Liver (tissue), 3 donors: ENCODE measurements around the gene ERI2.
"Not testable (repeated sequence)": the region's sequence is repeated elsewhere in the genome, so short reads cannot be mapped to it uniquely, and the experiment has no call there.

ENCODE experiments used
- EGR1 ChIP-seq, 2 donors: IDR thresholded peaks; 2 replicates each; pipeline ENCODE4 v1.6.1; 2016 to 2018; ENCODE audit warnings: antibody characterized with exemption in 2 of 2, low read depth in 2 of 2
- GABPA ChIP-seq, 2 donors: IDR thresholded peaks in 1 of 2; conservative IDR thresholded peaks in 1 of 2; 2 replicates each; pipeline ENCODE4 v1.6.1; 2016; ENCODE audit warnings: antibody characterized with exemption in 2 of 2, mild to moderate bottlenecking in 1 of 2, moderate library complexity in 1 of 2
- HNF4A ChIP-seq, 2 donors: conservative IDR thresholded peaks; 2 replicates each; pipeline ENCODE4 v1.6.1; 2016; ENCODE audit warnings: antibody characterized with exemption in 2 of 2, mild to moderate bottlenecking in 2 of 2
- RAD21 ChIP-seq, 2 donors: IDR thresholded peaks; 2 replicates each; pipeline ENCODE4 v1.6.1; 2016; ENCODE audit warnings: antibody characterized with exemption in 2 of 2, mild to moderate bottlenecking in 2 of 2
- SP1 ChIP-seq: IDR thresholded peaks from 2 replicates; pipeline ENCODE4 v1.6.1; 2018; ENCODE audit warnings: antibody characterized with exemption, mild to moderate bottlenecking
- TAF1 ChIP-seq: conservative IDR thresholded peaks from 2 replicates; pipeline ENCODE4 v1.6.1; 2016; ENCODE audit warnings: antibody characterized with exemption, mild to moderate bottlenecking
- YY1 ChIP-seq: IDR thresholded peaks from 2 replicates; pipeline ENCODE4 v1.6.1; 2016; ENCODE audit warnings: antibody characterized with exemption, mild to moderate bottlenecking
- TF ChIP-seq, protein P1 (sequence below): fragments of 150-350 bp; IDR thresholded peaks from 2 replicates; pipeline ENCODE4 v1.5.1; 2017; ENCODE audit warnings: improper control_type of control experiment, low read depth, low read length; ENCODE audit not compliant: missing input control
- TF ChIP-seq, protein P2 (sequence below): IDR thresholded peaks from 2 replicates; pipeline ENCODE4 v1.6.1; 2016; ENCODE audit warnings: antibody characterized with exemption, mild to moderate bottlenecking
- TF ChIP-seq, protein P3 (sequence below): IDR thresholded peaks from 2 replicates; pipeline ENCODE4 v1.6.1; 2016; ENCODE audit warnings: antibody characterized with exemption
- TF ChIP-seq, protein P4 (sequence below): IDR thresholded peaks from 2 replicates; pipeline ENCODE4 v1.6.1; 2016; ENCODE audit warnings: antibody characterized with exemption
- TF ChIP-seq, protein P5 (sequence below): IDR thresholded peaks from 2 replicates; pipeline ENCODE4 v1.6.1; 2016; ENCODE audit warnings: antibody characterized with exemption
- donor health status: healthy.
- donor health status: healthy.

DNA sequence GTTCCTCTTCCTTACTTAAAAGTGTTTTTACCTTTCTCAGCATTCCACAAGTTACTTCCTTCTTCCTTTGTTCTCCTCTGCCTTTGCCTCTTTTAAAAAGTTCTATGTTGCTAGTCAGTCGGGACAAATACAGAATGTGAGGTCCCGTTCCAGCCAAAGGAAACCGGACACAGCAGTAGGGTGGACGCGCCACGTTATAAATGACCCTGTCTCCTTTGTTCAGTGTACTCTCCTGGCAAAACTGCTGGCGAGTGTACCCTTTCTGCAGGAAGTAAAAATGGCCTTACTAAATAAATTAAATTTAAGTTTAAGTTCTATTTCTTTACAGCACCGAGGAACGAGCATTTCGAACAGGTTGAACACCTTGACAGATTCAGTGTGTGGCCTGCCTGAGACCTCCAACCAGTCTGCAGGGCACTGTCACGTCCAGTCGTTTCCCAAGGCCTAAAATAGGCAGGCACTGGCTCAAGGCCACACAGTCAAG lies 546 bp downstream of the ERI2 start:
- TF ChIP-seq, protein P1, sequence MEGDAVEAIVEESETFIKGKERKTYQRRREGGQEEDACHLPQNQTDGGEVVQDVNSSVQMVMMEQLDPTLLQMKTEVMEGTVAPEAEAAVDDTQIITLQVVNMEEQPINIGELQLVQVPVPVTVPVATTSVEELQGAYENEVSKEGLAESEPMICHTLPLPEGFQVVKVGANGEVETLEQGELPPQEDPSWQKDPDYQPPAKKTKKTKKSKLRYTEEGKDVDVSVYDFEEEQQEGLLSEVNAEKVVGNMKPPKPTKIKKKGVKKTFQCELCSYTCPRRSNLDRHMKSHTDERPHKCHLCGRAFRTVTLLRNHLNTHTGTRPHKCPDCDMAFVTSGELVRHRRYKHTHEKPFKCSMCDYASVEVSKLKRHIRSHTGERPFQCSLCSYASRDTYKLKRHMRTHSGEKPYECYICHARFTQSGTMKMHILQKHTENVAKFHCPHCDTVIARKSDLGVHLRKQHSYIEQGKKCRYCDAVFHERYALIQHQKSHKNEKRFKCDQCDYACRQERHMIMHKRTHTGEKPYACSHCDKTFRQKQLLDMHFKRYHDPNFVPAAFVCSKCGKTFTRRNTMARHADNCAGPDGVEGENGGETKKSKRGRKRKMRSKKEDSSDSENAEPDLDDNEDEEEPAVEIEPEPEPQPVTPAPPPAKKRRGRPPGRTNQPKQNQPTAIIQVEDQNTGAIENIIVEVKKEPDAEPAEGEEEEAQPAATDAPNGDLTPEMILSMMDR: not testable (repeated sequence)
- TF ChIP-seq YY1; TAF1; RAD21 (IDR thresholded peaks at IDR 0.05); GABPA (IDR thresholded peaks at IDR 0.05 in 1 of 2, conservative IDR thresholded peaks at IDR 0.05 in 1 of 2); EGR1 (IDR thresholded peaks at IDR 0.05; ENCODE audit: low read depth in 2 of 2); SP1; HNF4A (conservative IDR thresholded peaks at IDR 0.05): not testable (repeated sequence)
- TF ChIP-seq, protein P2, sequence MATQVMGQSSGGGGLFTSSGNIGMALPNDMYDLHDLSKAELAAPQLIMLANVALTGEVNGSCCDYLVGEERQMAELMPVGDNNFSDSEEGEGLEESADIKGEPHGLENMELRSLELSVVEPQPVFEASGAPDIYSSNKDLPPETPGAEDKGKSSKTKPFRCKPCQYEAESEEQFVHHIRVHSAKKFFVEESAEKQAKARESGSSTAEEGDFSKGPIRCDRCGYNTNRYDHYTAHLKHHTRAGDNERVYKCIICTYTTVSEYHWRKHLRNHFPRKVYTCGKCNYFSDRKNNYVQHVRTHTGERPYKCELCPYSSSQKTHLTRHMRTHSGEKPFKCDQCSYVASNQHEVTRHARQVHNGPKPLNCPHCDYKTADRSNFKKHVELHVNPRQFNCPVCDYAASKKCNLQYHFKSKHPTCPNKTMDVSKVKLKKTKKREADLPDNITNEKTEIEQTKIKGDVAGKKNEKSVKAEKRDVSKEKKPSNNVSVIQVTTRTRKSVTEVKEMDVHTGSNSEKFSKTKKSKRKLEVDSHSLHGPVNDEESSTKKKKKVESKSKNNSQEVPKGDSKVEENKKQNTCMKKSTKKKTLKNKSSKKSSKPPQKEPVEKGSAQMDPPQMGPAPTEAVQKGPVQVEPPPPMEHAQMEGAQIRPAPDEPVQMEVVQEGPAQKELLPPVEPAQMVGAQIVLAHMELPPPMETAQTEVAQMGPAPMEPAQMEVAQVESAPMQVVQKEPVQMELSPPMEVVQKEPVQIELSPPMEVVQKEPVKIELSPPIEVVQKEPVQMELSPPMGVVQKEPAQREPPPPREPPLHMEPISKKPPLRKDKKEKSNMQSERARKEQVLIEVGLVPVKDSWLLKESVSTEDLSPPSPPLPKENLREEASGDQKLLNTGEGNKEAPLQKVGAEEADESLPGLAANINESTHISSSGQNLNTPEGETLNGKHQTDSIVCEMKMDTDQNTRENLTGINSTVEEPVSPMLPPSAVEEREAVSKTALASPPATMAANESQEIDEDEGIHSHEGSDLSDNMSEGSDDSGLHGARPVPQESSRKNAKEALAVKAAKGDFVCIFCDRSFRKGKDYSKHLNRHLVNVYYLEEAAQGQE: not testable (repeated sequence)
- TF ChIP-seq, protein P3, sequence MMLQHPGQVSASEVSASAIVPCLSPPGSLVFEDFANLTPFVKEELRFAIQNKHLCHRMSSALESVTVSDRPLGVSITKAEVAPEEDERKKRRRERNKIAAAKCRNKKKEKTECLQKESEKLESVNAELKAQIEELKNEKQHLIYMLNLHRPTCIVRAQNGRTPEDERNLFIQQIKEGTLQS: not testable (repeated sequence)
- TF ChIP-seq, protein P4, sequence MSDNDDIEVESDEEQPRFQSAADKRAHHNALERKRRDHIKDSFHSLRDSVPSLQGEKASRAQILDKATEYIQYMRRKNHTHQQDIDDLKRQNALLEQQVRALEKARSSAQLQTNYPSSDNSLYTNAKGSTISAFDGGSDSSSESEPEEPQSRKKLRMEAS: not testable (repeated sequence)
- TF ChIP-seq, protein P5, sequence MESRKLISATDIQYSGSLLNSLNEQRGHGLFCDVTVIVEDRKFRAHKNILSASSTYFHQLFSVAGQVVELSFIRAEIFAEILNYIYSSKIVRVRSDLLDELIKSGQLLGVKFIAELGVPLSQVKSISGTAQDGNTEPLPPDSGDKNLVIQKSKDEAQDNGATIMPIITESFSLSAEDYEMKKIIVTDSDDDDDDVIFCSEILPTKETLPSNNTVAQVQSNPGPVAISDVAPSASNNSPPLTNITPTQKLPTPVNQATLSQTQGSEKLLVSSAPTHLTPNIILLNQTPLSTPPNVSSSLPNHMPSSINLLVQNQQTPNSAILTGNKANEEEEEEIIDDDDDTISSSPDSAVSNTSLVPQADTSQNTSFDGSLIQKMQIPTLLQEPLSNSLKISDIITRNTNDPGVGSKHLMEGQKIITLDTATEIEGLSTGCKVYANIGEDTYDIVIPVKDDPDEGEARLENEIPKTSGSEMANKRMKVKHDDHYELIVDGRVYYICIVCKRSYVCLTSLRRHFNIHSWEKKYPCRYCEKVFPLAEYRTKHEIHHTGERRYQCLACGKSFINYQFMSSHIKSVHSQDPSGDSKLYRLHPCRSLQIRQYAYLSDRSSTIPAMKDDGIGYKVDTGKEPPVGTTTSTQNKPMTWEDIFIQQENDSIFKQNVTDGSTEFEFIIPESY: not testable (repeated sequence)
